Activated CD4-positive, alpha-beta memory T cell treated with anti-CD3 and anti-CD28 coated beads for 36 hours (primary cell): ENCODE measurements around the gene NAALADL2. TPM values are rescaled to one million over a fixed set of nuclear protein-coding genes. Genes with fewer than 3 reads are reported as not detected.

Source experiments
- CTCF ChIA-PET: fragments of 350-600 bp; sonication (Branson Sonifier 250); formaldehyde crosslinking; loops from one replicate; lab custom pipeline; 2021; ENCODE audit warnings: antibody characterized with exemption, inconsistent platforms; lab: Charles Lee
- POLR2A ChIA-PET: fragments of 350-600 bp; sonication (Branson Sonifier 250); formaldehyde crosslinking; loops from one replicate; lab custom pipeline; 2021; ENCODE audit warnings: antibody characterized with exemption; lab: Charles Lee
- DNase-seq: peaks from one replicate; pipeline ENCODE4 v3.0.0-alpha.2; 2020
- H3K27ac Mint-ChIP-seq: one replicate; pipeline ENCODE4 v1.8.0; 2021; ENCODE audit warnings: mixed read lengths
- H3K27me3 Mint-ChIP-seq: one replicate; pipeline ENCODE4 v1.8.0; 2021; ENCODE audit warnings: mixed read lengths
- H3K36me3 Mint-ChIP-seq: one replicate; pipeline ENCODE4 v1.8.0; 2021; ENCODE audit warnings: mixed read lengths
- H3K4me1 Mint-ChIP-seq: one replicate; pipeline ENCODE4 v1.8.0; 2021; ENCODE audit warnings: low read depth, mixed read lengths
- H3K4me3 Mint-ChIP-seq: one replicate; pipeline ENCODE4 v1.8.0; 2021; ENCODE audit warnings: mild to moderate bottlenecking, mixed read lengths
- H3K9me3 Mint-ChIP-seq: one replicate; pipeline ENCODE4 v1.8.0; 2021; ENCODE audit warnings: mixed read lengths
- intact Hi-C: fragments of 100-400 bp; cut with micrococcal nuclease; formaldehyde crosslinking; loops from one replicate; pipeline ENCODE4 v1.15.1; 2023
- total RNA-seq, 2 experiments: library from RNA; stranded (reverse); gene quantifications; one replicate each; pipeline ENCODE4 v1.2.3, GENCODE V29; 2021

The NAALADL2 gene
- total RNA-seq, 2 experiments from 2014 or later, result not detected

DNA sequence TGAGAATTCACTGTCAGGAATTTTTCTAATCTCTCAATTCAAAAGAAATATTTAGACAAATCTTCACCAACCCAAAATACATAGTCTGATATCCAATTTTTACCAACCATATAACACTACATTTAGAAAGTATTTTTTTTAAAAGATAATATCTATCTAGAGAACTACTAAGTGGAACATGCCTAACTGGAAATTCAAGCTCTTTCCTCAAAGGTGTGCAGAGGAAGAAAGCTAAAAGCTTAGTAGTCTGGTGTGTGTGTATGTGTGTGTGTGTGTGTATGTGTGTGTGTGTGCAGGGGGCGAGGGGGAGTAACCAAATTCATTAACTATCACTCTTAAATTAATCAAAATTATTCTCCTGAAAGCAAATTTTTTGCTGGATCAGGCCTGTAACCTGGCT is 797.3 kb downstream of the NAALADL2 start:
- Mint-ChIP-seq H3K4me3 (no peak overlapping the region), H3K27ac (no peak overlapping the region), H3K27me3 (no peaks in the 10 kb centered on the region), H3K36me3 (no peaks in the 10 kb centered on the region), H3K4me1 (no peaks in the 10 kb centered on the region), H3K9me3 (peaks cover 5% of the 10 kb centered on the region)
- POLR2A ChIA-PET, result no interaction called here
- DNase-seq, result no peak
- intact Hi-C loops, result no loop called here
- CTCF ChIA-PET, result no interaction called here

- no peak for DNase-seq
- CTCF ChIA-PET, result interaction anchor here (0.6 kb wide), 1 partner anchor 77 kb away, joined by 4 read pairs; no protein-coding TSS in a partner anchor
- Mint-ChIP-seq H3K4me3 (no peak overlapping the region), H3K36me3 (no peaks in the 10 kb centered on the region), H3K27ac (no peak overlapping the region), H3K9me3 (no peaks in the 10 kb centered on the region), H3K4me1 (no peaks in the 10 kb centered on the region), H3K27me3 (no peaks in the 10 kb centered on the region)
- POLR2A ChIA-PET, result no interaction called here
- intact Hi-C loops, result no loop called here
These were observed 800.7 kb downstream of the NAALADL2 start for GRCh38 chr3:175659670-175660350.

DNA sequence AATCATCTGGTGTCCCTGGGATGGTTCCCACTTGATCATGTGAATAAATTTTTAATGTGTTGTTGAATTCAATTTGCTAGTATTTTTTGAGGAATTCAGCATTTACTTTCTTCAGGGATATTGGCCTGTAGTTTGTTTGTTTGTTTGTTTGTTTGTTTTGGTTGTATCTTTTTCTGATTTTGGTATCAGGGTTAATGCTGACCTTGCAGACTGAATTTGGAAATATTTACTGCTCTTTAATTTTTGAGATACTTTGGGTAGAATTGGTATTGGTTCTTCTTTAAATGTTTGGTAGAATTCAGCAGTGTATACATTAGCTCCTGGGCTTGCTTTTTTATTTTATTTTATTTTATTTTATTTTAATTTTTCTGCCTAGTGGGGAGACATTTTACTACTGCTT is 803.7 kb downstream of the NAALADL2 start:
- CTCF ChIA-PET, result no interaction called here

DNA sequence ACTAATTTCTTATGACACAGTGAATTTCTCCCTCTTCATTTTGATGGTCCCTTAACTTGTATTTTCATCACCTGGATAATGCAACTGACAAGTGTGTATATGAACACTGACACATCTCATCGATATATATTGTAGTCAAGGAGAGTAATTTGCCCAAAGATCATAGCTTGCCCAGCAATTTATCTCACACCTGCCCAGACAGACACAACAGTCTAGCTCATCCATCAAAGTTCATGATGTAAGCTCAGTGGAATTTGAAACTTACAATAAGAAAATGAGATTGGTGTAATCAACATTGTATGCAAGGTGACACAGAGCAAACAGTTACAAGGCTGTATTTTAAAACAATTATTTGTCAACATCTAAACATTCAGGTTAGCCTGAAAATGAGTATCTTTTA is 805.8 kb downstream of the NAALADL2 start:
- ChIA-PET POLR2A (no interaction called here), CTCF (no interaction called here)
- H3K27ac Mint-ChIP-seq, result no peak overlapping the region
- no peaks in the 10 kb centered on the region for H3K9me3 Mint-ChIP-seq
- no peak for DNase-seq
- no peaks in the 10 kb centered on the region for H3K4me1 Mint-ChIP-seq
- H3K27me3 Mint-ChIP-seq, result no peaks in the 10 kb centered on the region
- no peaks in the 10 kb centered on the region for H3K36me3 Mint-ChIP-seq
- intact Hi-C loops, result no loop called here
- no peak overlapping the region for H3K4me3 Mint-ChIP-seq

More for the DNA sequence above, 803.7 kb downstream of the NAALADL2 start:
- H3K4me3 Mint-ChIP-seq, result no peak overlapping the region
- H3K27ac Mint-ChIP-seq, result no peak overlapping the region
- intact Hi-C loops, result no loop called here
- no peaks in the 10 kb centered on the region for H3K4me1 Mint-ChIP-seq
- H3K27me3 Mint-ChIP-seq, result no peaks in the 10 kb centered on the region
- no peak for DNase-seq
- POLR2A ChIA-PET, result no interaction called here
- H3K9me3 Mint-ChIP-seq, result no peaks in the 10 kb centered on the region
- H3K36me3 Mint-ChIP-seq, result no peaks in the 10 kb centered on the region

- H3K27me3 Mint-ChIP-seq, result no peaks in the 10 kb centered on the region
- POLR2A ChIA-PET, result no interaction called here
- intact Hi-C loops, result no loop called here
- H3K36me3 Mint-ChIP-seq, result no peaks in the 10 kb centered on the region
- no peak overlapping the region for H3K4me3 Mint-ChIP-seq
- CTCF ChIA-PET, result no interaction called here
- H3K9me3 Mint-ChIP-seq, result peaks cover 3% of the 10 kb centered on the region
- no peak for DNase-seq
- no peaks in the 10 kb centered on the region for H3K4me1 Mint-ChIP-seq
- no peak overlapping the region for H3K27ac Mint-ChIP-seq
These were observed 809.2 kb downstream of the NAALADL2 start for GRCh38 chr3:175668300-175668699.

DNA sequence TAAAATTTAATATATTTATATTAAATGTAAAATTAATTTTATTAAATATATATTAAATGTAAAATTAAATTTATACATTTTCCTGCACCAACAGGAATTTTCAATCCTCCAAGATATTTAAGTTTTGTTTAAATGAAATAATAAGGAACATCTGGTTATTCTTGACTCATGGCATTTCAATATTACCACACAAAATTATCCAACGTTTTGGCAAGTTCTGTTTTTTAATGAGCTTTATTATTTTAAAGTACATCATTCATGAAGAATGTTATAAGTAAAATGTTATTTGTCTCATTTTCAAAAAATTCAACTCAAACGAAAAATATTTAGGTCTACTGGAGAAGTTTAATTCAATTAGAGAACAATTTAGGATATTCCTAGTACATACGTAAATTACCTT is 811.4 kb downstream of the NAALADL2 start:
- Mint-ChIP-seq H3K27ac (no peak overlapping the region), H3K36me3 (no peaks in the 10 kb centered on the region), H3K4me3 (no peak overlapping the region), H3K27me3 (no peaks in the 10 kb centered on the region), H3K9me3 (peaks cover 3% of the 10 kb centered on the region), H3K4me1 (no peaks in the 10 kb centered on the region)
- intact Hi-C loops, result no loop called here
- CTCF ChIA-PET, result no interaction called here
- DNase-seq, result no peak
- POLR2A ChIA-PET, result no interaction called here

DNA sequence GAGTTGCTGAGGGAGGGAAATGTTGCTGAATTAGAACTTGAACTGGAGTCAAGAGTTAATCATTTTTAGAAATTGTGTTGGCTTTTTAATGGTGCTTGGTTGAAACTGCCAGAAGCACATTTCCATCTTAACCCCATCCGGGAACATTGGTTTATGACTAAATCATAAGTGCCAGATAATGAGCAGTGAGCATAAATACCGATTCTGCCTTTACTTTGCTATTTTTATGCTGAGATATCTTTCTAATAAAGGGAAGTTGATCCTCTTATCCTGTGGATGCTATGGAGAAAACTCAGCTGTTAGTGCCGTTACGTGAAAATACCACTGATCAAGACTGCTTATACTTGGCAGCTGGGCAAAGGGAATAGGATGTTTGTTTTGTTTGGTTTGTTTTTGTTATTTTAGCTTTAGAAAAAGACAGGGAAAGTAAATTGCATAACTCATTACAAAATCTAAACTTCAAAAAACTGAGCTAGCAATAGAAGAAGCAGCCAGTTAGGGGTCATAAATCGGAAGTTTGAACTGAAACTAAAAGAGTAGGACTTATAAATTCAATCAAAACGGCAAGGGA is 813.1 kb downstream of the NAALADL2 start:
- CTCF ChIA-PET, result no interaction called here
- intact Hi-C loops, result no loop called here
- Mint-ChIP-seq H3K36me3 (no peaks in the 10 kb centered on the region), H3K4me1 (no peaks in the 10 kb centered on the region), H3K4me3 (no peak overlapping the region), H3K9me3 (peaks cover 3% of the 10 kb centered on the region), H3K27ac (no peak overlapping the region), H3K27me3 (no peaks in the 10 kb centered on the region)
- DNase-seq, result no peak
- POLR2A ChIA-PET, result no interaction called here

DNA sequence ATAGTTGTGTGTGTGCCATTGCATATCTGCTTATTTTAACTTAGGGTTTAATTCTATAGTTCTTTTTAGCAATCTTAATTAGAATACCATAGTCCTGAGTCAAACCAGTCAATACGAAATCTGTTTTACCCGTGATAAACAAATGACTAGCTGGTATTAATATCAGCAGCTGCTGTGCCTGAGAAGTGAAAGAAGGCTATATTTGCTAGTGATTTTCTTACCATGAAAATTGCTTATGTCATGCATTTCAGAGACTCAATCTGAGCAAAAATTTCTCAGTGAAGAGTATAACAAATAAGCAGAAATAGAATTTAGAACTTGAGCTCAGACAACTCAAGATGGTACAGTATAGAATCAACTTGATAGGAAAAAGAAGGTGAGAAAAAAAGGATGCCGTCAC is 820.4 kb downstream of the NAALADL2 start:
- Mint-ChIP-seq H3K9me3 (peaks cover 4% of the 10 kb centered on the region), H3K27ac (no peak overlapping the region), H3K4me1 (no peaks in the 10 kb centered on the region), H3K4me3 (no peak overlapping the region), H3K36me3 (no peaks in the 10 kb centered on the region), H3K27me3 (no peaks in the 10 kb centered on the region)
- ChIA-PET POLR2A (no interaction called here), CTCF (no interaction called here)
- DNase-seq, result no peak
- intact Hi-C loops, result no loop called here

DNA sequence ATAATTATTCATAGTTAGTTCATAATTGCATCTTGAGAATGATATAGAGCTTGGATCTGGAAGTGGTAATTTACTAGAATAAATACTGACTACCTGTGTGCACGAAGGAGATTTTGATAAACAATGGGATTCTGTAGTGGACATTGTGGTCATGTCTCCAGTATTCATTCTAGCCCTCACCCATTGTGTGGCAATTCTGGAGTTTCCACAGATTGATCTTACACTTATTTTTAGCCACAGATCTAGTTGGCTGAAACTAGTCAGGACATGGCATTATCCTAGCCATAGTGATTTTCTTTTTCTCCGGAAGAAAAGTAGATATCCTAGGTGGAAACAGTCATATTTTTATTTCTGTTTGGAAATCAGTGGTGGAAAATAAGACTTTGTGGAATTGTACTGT is 833.1 kb downstream of the NAALADL2 start:
- ChIA-PET CTCF (no interaction called here), POLR2A (no interaction called here)
- H3K27me3 Mint-ChIP-seq, result no peaks in the 10 kb centered on the region
- peaks cover 4% of the 10 kb centered on the region for H3K9me3 Mint-ChIP-seq
- intact Hi-C loops, result no loop called here
- no peak for DNase-seq
- H3K36me3 Mint-ChIP-seq, result no peaks in the 10 kb centered on the region
- no peak overlapping the region for H3K4me3 Mint-ChIP-seq
- H3K27ac Mint-ChIP-seq, result no peak overlapping the region
- H3K4me1 Mint-ChIP-seq, result no peaks in the 10 kb centered on the region

DNA sequence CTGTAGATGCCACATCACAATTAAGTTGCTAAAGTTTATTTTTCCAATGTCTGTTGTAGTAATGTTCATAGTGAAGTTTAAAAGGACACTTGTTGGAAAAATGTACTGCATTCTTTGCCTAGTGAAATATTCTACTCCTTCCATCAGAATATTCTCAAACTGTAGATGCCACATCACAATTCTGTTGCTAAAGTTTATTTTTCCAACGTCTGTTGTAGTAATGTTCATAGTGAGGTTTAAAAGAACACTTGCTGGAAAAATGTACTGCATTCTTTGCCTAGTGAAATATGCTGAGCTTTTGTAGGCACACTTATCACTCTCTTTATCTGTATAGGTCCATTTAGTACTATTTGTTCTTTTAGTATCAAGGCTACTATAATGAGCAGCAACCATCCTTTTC is 836.1 kb downstream of the NAALADL2 start:
- no peaks in the 10 kb centered on the region for H3K4me1 Mint-ChIP-seq
- CTCF ChIA-PET, result no interaction called here
- POLR2A ChIA-PET, result no interaction called here
- intact Hi-C loops, result no loop called here
- H3K4me3 Mint-ChIP-seq, result no peak overlapping the region
- peaks cover 4% of the 10 kb centered on the region for H3K9me3 Mint-ChIP-seq
- DNase-seq, result no peak
- H3K27ac Mint-ChIP-seq, result no peak overlapping the region
- no peaks in the 10 kb centered on the region for H3K27me3 Mint-ChIP-seq
- no peaks in the 10 kb centered on the region for H3K36me3 Mint-ChIP-seq

DNA sequence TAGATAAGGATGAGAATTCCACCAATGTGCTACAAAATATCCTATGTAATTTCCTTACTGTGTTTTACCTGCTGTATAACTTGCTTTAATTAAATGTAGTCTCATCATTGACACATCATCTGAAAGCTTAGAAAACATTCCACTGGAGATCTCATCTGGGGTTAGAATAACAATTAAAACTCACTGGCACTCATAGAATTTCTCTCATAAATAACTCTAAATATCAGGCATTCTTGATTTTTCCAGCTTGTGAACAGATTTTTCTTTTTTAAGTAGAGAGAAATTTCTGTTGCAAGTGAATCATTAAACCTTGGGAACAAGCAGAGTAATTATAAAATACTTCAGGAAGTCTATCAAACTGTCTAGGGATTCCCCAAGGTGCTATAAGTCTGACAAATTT is 843.8 kb downstream of the NAALADL2 start:
- ChIA-PET POLR2A (no interaction called here), CTCF (no interaction called here)
- no peaks in the 10 kb centered on the region for H3K4me1 Mint-ChIP-seq

GRCh38 chr3:175704366-175705055 is 845.4 kb downstream of the NAALADL2 start:
- POLR2A ChIA-PET, result no interaction called here
- intact Hi-C loops, result no loop called here
- DNase-seq, result no peak
- H3K36me3 Mint-ChIP-seq, result no peaks in the 10 kb centered on the region
- CTCF ChIA-PET, result no interaction called here
- H3K27me3 Mint-ChIP-seq, result no peaks in the 10 kb centered on the region
- no peaks in the 10 kb centered on the region for H3K4me1 Mint-ChIP-seq
- no peak overlapping the region for H3K27ac Mint-ChIP-seq
- peaks cover 23% of the 10 kb centered on the region for H3K9me3 Mint-ChIP-seq
- no peak overlapping the region for H3K4me3 Mint-ChIP-seq

More for the DNA sequence above, 843.8 kb downstream of the NAALADL2 start:
- Mint-ChIP-seq H3K36me3 (no peaks in the 10 kb centered on the region), H3K27me3 (no peaks in the 10 kb centered on the region), H3K27ac (no peak overlapping the region), H3K9me3 (peaks cover 23% of the 10 kb centered on the region), H3K4me3 (no peak overlapping the region)
- DNase-seq, result no peak
- intact Hi-C loops, result no loop called here

- POLR2A ChIA-PET, result no interaction called here
- no peaks in the 10 kb centered on the region for H3K27me3 Mint-ChIP-seq
- H3K4me1 Mint-ChIP-seq, result no peaks in the 10 kb centered on the region
- CTCF ChIA-PET, result no interaction called here
- H3K36me3 Mint-ChIP-seq, result no peaks in the 10 kb centered on the region
- H3K4me3 Mint-ChIP-seq, result no peak overlapping the region
- H3K9me3 Mint-ChIP-seq, result peaks cover 4% of the 10 kb centered on the region
- intact Hi-C loops, result no loop called here
- DNase-seq, result no peak
- no peak overlapping the region for H3K27ac Mint-ChIP-seq
These were observed 854.1 kb downstream of the NAALADL2 start for GRCh38 chr3:175713268-175713667.
